GM23338 (cell line): Measurements from ENCODE around the gene AGFG2. TPM values are rescaled to one million over a fixed set of nuclear protein-coding genes. Genes with fewer than 3 reads are reported as not detected.

ENCODE experiments used
- ATAC-seq: fragments of 200-7000 bp; cut with Tn5 transposase; 3 replicates; pipeline ENCODE4 v1.9.1; 2020
- DNase-seq: peaks from one replicate; pipeline ENCODE4 v3.0.0-alpha.2; 2015; ENCODE audit warnings: low spot score
- H2AFZ ChIP-seq: fragments of 200-600 bp; sonication (generic); 2 replicates; pipeline ENCODE4 v1.8.0; 2016; ENCODE audit warnings: antibody characterized with exemption, mild to moderate bottlenecking, moderate library complexity
- H3F3A ChIP-seq: fragments of 200-600 bp; sonication (generic); replicated peaks from 2 replicates; pipeline ENCODE4 v1.8.0; 2017; ENCODE audit warnings: antibody characterized with exemption, mixed run types, low read depth
- H3K27ac ChIP-seq: fragments of 200-600 bp; sonication (generic); 2 replicates; pipeline ENCODE4 v1.6.1; 2016; ENCODE audit warnings: low read depth
- H3K27me3 ChIP-seq: fragments of 200-600 bp; sonication (generic); 2 replicates; pipeline ENCODE4 v1.8.0; 2016; ENCODE audit warnings: mild to moderate bottlenecking, mixed run types, moderate library complexity; ENCODE audit not compliant: insufficient read depth
- H3K36me3 ChIP-seq: fragments of 200-600 bp; sonication (generic); 2 replicates; pipeline ENCODE4 v1.8.0; 2016; ENCODE audit warnings: mild to moderate bottlenecking; ENCODE audit not compliant: insufficient read depth
- H3K4me1 ChIP-seq: fragments of 200-600 bp; sonication (generic); 2 replicates; pipeline ENCODE4 v1.8.0; 2016; ENCODE audit warnings: mild to moderate bottlenecking, moderate library complexity; ENCODE audit not compliant: insufficient read depth
- H3K4me2 ChIP-seq: fragments of 200-600 bp; sonication (generic); 2 replicates; pipeline ENCODE4 v1.7.1; 2017; ENCODE audit warnings: mixed run types
- H3K4me3 ChIP-seq: fragments of 200-600 bp; sonication (generic); 2 replicates; pipeline ENCODE4 v1.6.1; 2016; ENCODE audit warnings: mixed run types
- H3K79me2 ChIP-seq: fragments of 200-600 bp; sonication (generic); replicated peaks from 2 replicates; pipeline ENCODE4 v1.8.0; 2017; ENCODE audit warnings: mild to moderate bottlenecking; ENCODE audit not compliant: insufficient read depth
- H3K9me2 ChIP-seq: fragments of 200-600 bp; sonication (generic); 2 replicates; pipeline ENCODE4 v1.8.0; 2017; ENCODE audit not compliant: insufficient read depth
- H4K20me1 ChIP-seq: fragments of 200-600 bp; sonication (generic); replicated peaks from 2 replicates; pipeline ENCODE4 v1.8.0; 2017; ENCODE audit warnings: mild to moderate bottlenecking; ENCODE audit not compliant: insufficient read depth
- H3K27ac Mint-ChIP-seq: 2 replicates; pipeline ENCODE4 v1.8.0; 2020; ENCODE audit warnings: inconsistent platforms, mild to moderate bottlenecking, moderate library complexity, mixed read lengths
- H3K27me3 Mint-ChIP-seq: 3 replicates; pipeline ENCODE4 v1.8.0; 2022; ENCODE audit warnings: low read depth, mild to moderate bottlenecking, moderate library complexity, mixed read lengths, inconsistent platforms; ENCODE audit not compliant: insufficient read depth, poor library complexity
- H3K36me3 Mint-ChIP-seq: 3 replicates; pipeline ENCODE4 v1.8.0; 2021; ENCODE audit warnings: low read depth, mild to moderate bottlenecking, inconsistent platforms, moderate library complexity, mixed read lengths
- H3K4me1 Mint-ChIP-seq: 3 replicates; pipeline ENCODE4 v1.8.0; 2020; ENCODE audit warnings: mild to moderate bottlenecking, inconsistent platforms, mixed read lengths
- H3K4me3 Mint-ChIP-seq: 3 replicates; pipeline ENCODE4 v1.8.0; 2021; ENCODE audit warnings: moderate library complexity, mild to moderate bottlenecking, inconsistent platforms, mixed read lengths
- H3K9me3 Mint-ChIP-seq: 3 replicates; pipeline ENCODE4 v1.8.0; 2020; ENCODE audit warnings: moderate library complexity, mild to moderate bottlenecking, inconsistent platforms, mixed read lengths
- ETS1 ChIP-seq: IDR thresholded peaks from 2 replicates; pipeline ENCODE4 v1.6.1; 2016; ENCODE audit warnings: antibody characterized with exemption
- EZH2 ChIP-seq: fragments of 200-600 bp; sonication (generic); IDR thresholded peaks from one replicate; pipeline ENCODE4 v1.8.0; 2017; ENCODE audit warnings: antibody characterized with exemption, mild to moderate bottlenecking, low read depth; ENCODE audit not compliant: unreplicated experiment
- EZH2phosphoT487 ChIP-seq: fragments of 200-600 bp; sonication (generic); IDR thresholded peaks from one replicate; pipeline ENCODE4 v1.8.1; 2018; ENCODE audit warnings: antibody characterized with exemption; ENCODE audit not compliant: unreplicated experiment
- JUNB ChIP-seq: IDR thresholded peaks from one replicate; pipeline ENCODE4 v1.6.1; 2016; ENCODE audit warnings: antibody characterized with exemption; ENCODE audit not compliant: unreplicated experiment
- POLR2AphosphoS5 ChIP-seq: IDR thresholded peaks from 2 replicates; pipeline ENCODE4 v1.6.1; 2016; ENCODE audit warnings: antibody characterized with exemption, low read depth
- ZNF114 ChIP-seq: fragments of 250-450 bp; sonication (Bioruptor Pico); IDR thresholded peaks from 2 replicates; pipeline ENCODE4 v1.5.0; 2020; ENCODE audit warnings: mild to moderate bottlenecking, moderate library complexity
- ZNF331 ChIP-seq: fragments of 250-450 bp; sonication (Bioruptor Pico); IDR thresholded peaks from 2 replicates; pipeline ENCODE4 v1.5.0; 2020; ENCODE audit warnings: low read depth, mild to moderate bottlenecking, moderate library complexity
- ZNF462 ChIP-seq: fragments of 250-450 bp; sonication (Bioruptor Pico); IDR thresholded peaks from 2 replicates; pipeline ENCODE4 v1.5.0; 2020; ENCODE audit warnings: mild to moderate bottlenecking, moderate library complexity
- polyA plus RNA-seq: library from polyadenylated mRNA; unstranded; fragments of >200 nt; fragmentation: Nextera tagmentation; extraction: Ambion mirVana; gene quantifications from 2 replicates; pipeline ENCODE4 v1.2.1, GENCODE V29; 2016
- total RNA-seq: library from RNA; depleted of rRNA; stranded (reverse); fragments of >200 nt; shearing (Covaris generic); gene quantifications from 2 replicates; pipeline ENCODE4 v1.2.3, GENCODE V29; 2014

Gene AGFG2
- total and polyA plus RNA-seq, 2 experiments from 2014 or later: 2.3 to 8.9 TPM

DNA sequence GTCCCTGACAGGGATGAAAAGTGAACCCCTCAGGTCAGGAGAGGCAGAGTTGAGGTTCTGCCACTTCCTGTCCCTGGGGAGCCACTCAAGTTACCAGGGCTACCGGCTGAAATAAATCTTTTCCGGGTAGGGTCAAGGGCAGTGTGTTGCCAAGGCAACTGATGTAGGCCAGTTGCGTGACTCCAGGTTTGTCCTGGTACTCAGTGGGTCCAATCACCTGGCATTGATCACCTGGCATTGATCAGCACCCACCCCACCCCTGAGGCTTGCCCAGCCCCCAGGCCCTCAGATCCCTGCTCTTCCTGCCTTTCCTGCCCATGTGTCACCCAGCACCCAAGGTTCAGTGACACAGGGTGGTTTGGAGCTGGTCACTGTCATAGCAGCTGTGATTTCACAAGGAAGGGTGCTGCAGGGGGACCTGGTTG, 28.8 kb downstream of the AGFG2 start (continued):
- TF ChIP-seq ZNF462 (CRISPR knock-in tag): no peak
- TF ChIP-seq POLR2AphosphoS5: no peak
- no peak for TF ChIP-seq EZH2
- TF ChIP-seq ZNF114 (CRISPR knock-in tag): no peak
- no peak for TF ChIP-seq JUNB
- no peak for TF ChIP-seq ETS1

DNA sequence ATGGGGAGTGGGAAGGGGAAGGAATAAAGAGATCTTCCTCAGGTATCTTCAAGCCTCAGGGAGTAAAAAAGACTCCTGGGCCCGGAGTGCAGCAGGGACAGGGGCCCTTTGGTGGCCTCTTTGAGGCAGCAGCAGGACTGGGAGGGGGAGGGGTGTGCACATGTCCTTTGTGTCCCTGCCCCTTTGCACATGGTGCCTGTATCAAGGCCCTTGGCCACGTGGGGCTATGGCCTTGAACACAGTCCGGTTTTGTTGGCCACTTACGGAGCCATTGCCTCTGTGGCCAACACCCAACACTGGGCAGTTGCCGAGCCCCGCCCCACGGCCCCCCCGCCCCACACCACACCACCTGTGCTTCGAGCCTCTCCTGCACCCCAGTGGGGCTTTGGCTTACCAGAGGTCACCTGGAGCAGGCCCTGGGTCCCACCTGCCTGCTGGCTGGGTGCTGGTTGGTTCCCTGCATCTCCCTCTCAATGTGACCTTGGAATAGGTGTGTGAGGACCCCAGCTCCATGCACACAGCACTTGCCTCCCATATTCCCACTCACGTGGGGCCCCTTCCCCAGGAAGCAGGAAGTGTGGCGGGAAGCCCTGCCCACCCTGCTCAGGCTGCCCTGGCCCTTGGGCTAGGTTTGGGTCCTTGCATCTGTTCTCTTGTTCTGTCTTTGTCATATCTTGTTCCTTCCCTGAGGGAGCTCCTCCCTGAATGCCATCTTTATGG, 29.3 kb downstream of the AGFG2 start:
- Mint-ChIP-seq H3K4me3 (peak overlapping the region; percentile 67; the same call in 1 of the 3 replicates), H3K9me3 (no peaks in the 10 kb centered on the region), H3K36me3 (peaks cover 4% of the 10 kb centered on the region), H3K4me1 (peaks cover 47% of the 10 kb centered on the region), H3K27ac (no peak overlapping the region), H3K27me3 (peaks cover 42% of the 10 kb centered on the region)
- Histone ChIP-seq H3K4me3 (no peak overlapping the region), H3K4me2 (0 out of 2 replicates have a peak overlapping the region, but pooled peaks have one; percentile 89), H4K20me1 (no peaks in the 10 kb centered on the region), H3F3A (peaks cover 12% of the 10 kb centered on the region; the same call in 1 of the 2 replicates), H3K36me3 (no peaks in the 10 kb centered on the region), H3K79me2 (no peaks in the 10 kb centered on the region), H3K27me3 (peaks cover 13% of the 10 kb centered on the region; the same call in 1 of the 2 replicates), H3K4me1 (peaks cover 36% of the 10 kb centered on the region), H2AFZ (no peak overlapping the region), H3K9me2 (no peaks in the 10 kb centered on the region), H3K27ac (no peak overlapping the region)
- DNase-seq: no peak
- ATAC-seq: no peak
- TF ChIP-seq ZNF462 (CRISPR knock-in tag) (no peak), ZNF331 (no peak), EZH2phosphoT487 (no peak), ZNF114 (CRISPR knock-in tag) (no peak)
